Colonic mucosa (tissue), 4 donors: ENCODE measurements around the gene C3orf62. TPM values are rescaled to one million over a fixed set of nuclear protein-coding genes. Genes with fewer than 3 reads are reported as not detected.

Experiments used
- DNase-seq: peaks from one replicate; pipeline ENCODE4 v3.0.0-alpha.2; 2020
- H3K27ac ChIP-seq: fragments of 200-600 bp; one replicate; pipeline ENCODE4 v1.8.0; 2021
- H3K27me3 ChIP-seq: fragments of 200-600 bp; one replicate; pipeline ENCODE4 v1.8.0; 2021
- H3K36me3 ChIP-seq: fragments of 200-600 bp; one replicate; pipeline ENCODE4 v1.8.0; 2021
- H3K4me1 ChIP-seq: fragments of 200-600 bp; one replicate; pipeline ENCODE4 v1.8.0; 2021; ENCODE audit warnings: mild to moderate bottlenecking
- H3K4me3 ChIP-seq: fragments of 200-600 bp; one replicate; pipeline ENCODE4 v1.8.0; 2021
- H3K9ac ChIP-seq, 2 donors: one replicate each; pipeline ENCODE4 v1.7.0; 2013; ENCODE audit warnings: control low read depth in 2 of 2, low read depth in 2 of 2, low read length in 2 of 2
- H3K9me3 ChIP-seq: fragments of 200-600 bp; one replicate; pipeline ENCODE4 v1.8.0; 2021
- CTCF ChIP-seq: fragments of 200-600 bp; IDR thresholded peaks from one replicate; pipeline ENCODE4 v1.8.0; 2022; ENCODE audit warnings: antibody characterized with exemption, mild to moderate bottlenecking
- intact Hi-C: fragments of 100-400 bp; cut with DNase I; formaldehyde crosslinking; loops from one replicate; pipeline ENCODE4 v1.14.1; 2022
- total RNA-seq, 2 donors: library from RNA; stranded (reverse); fragmentation: NEBNext Ultra II Directional in 1 of 2; extraction: Animal tissue kit (Norgen Biotek cat#: 25700) in 1 of 2; gene quantifications; one replicate each; pipeline ENCODE4 v1.2.1, GENCODE V29; 2021
- donor health status: healthy.
- donor health status: DM: no; HTN: no; CAD: no.
- donor health status: DM: no; HTN: no; CAD: no.

Gene C3orf62
- total RNA-seq, 2 donors from 2014 or later: 3.1 to 4.2 TPM

DNA sequence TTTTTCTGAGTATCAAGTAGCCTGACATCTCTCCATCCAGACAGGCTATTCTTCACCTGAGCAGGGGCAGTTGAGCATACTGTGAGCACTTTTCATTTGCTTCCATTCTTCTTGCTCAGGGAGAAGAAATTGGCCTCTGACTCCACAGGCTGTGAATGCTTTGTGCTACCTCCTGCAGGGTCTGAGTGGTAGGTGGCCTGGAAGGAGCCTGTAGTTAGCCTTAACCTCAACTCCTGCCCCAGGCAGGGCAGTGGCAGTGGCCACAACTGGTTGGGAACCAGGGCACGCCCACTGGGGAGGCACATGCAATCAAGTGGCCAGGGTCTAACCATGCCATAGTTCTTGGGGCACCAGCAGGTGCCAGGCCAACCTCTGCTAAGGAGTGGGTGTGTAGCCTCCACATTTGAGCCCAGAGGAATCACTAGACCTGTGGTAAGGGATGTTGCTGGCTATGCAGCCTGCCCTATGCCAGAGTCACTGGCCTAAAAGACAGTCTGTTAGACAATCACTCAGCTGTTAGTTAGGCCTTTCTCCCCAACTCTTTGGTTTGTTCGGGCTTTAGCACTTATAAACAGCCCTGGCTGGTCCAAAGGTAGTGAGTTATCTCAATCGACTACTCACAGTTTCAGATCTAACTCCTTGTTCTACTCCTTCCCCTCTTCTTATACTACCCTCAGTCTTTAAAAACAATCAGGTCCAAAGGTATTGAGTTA is 7.4 kb downstream of the C3orf62 start:
- no peaks in the 10 kb centered on the region for H3K9me3 ChIP-seq
- H3K27ac ChIP-seq: no peak overlapping the region
- no peak overlapping the region for H3K9ac ChIP-seq
- no peaks in the 10 kb centered on the region for H3K27me3 ChIP-seq
- no peak overlapping the region for H3K4me3 ChIP-seq
- TF ChIP-seq CTCF: no peak
- no peaks in the 10 kb centered on the region for H3K4me1 ChIP-seq
- no peaks in the 10 kb centered on the region for H3K36me3 ChIP-seq
- DNase-seq: no peak
- intact Hi-C loops: no loop called here

GRCh38 chr3:49266410-49267095 is 10.5 kb downstream of the C3orf62 start:
- no peaks in the 10 kb centered on the region for H3K4me1 ChIP-seq
- H3K27ac ChIP-seq: no peak overlapping the region
- H3K9me3 ChIP-seq: no peaks in the 10 kb centered on the region
- H3K27me3 ChIP-seq: no peaks in the 10 kb centered on the region
- no peak for TF ChIP-seq CTCF
- no peak overlapping the region for H3K9ac ChIP-seq
- intact Hi-C loops: no loop called here
- H3K36me3 ChIP-seq: no peaks in the 10 kb centered on the region
- no peak for DNase-seq
- no peak overlapping the region for H3K4me3 ChIP-seq

DNA sequence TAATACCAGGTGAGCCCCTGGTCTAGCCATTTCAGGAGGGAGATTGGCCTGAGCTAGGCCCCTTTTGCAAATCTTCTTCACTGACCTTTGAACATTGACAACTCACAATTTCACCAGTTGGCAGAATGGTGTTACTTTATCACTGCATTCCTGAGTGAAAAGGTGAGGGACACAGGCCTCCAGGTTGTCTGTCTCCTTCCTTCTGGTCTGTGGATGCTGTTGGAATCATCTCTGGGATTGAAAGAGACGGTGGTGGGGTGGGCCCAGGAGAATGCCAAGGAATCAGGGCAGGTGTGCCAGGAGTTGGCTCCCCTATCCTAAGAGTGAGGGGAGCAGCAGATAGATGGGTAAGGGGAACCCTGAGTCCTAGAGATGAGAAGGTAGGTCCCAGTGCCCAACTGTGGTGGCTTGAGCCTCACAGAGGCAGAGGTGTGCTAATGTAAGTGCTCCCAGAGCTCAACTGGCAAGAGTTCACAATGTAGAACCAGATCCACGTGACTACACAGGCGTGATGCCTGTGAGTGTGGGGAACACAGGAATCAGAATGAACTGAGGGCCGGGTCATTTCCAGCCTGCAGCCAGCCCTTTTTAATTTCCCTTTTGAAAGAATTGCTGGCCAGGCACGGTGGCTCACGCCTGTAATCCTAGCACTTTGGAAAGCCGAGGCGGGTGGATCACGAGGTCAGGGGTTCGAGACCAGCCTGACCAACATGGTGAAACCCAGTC is 11.2 kb downstream of the C3orf62 start:
- no peak for DNase-seq
- H3K4me3 ChIP-seq: no peak overlapping the region
- intact Hi-C loops: no loop called here
- no peaks in the 10 kb centered on the region for H3K36me3 ChIP-seq
- H3K27me3 ChIP-seq: no peaks in the 10 kb centered on the region
- TF ChIP-seq CTCF: no peak
- no peak overlapping the region for H3K9ac ChIP-seq
- no peak overlapping the region for H3K27ac ChIP-seq
- H3K4me1 ChIP-seq: no peaks in the 10 kb centered on the region
- no peaks in the 10 kb centered on the region for H3K9me3 ChIP-seq

- H3K4me3 ChIP-seq: no peak overlapping the region
- DNase-seq: no peak
- intact Hi-C loops: no loop called here
- H3K36me3 ChIP-seq: no peaks in the 10 kb centered on the region
- no peaks in the 10 kb centered on the region for H3K4me1 ChIP-seq
- H3K9ac ChIP-seq: no peak overlapping the region
- no peaks in the 10 kb centered on the region for H3K9me3 ChIP-seq
- H3K27ac ChIP-seq: no peak overlapping the region
- no peak for TF ChIP-seq CTCF
- H3K27me3 ChIP-seq: no peaks in the 10 kb centered on the region
Measured at GRCh38 chr3:49263159-49263889, 13.7 kb downstream of the C3orf62 start.

DNA sequence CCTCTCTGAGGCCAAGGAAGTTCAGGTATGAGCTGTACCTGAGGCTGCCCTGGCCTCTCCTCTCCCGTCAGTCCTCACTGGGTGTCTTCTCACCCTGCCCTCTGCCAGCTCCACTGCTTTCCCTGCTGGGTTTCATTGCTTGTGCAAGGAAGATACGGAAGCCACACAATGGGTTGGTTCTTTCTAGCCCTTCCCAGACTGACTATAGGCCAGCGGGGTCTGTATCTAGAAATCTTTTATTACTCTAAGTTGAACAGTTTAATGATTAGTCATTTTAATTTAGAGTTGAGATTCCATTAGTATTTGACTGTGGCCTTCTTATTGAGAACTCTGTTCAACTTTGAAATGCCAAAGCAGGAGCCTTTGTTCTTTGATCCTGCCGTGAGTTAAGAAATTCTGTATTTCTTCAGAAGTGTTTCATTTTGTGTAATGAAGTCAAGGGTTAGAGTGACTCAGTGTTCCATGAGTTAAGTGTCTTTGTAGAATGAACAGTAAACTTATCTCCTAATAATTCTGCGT is 16.2 kb downstream of the C3orf62 start:
- Histone ChIP-seq H3K4me3 (no peak overlapping the region), H3K4me1 (no peaks in the 10 kb centered on the region), H3K9ac (no peak overlapping the region), H3K9me3 (no peaks in the 10 kb centered on the region), H3K36me3 (no peaks in the 10 kb centered on the region), H3K27me3 (no peaks in the 10 kb centered on the region), H3K27ac (no peak overlapping the region)
- TF ChIP-seq CTCF: no peak
- intact Hi-C loops: no loop called here
- DNase-seq: no peak
